LoVo (cell line): ENCODE results near the gene ZNF791.
"Not testable (repeated sequence)": the region's sequence is repeated elsewhere in the genome, so short reads cannot be mapped to it uniquely, and the experiment has no call there.

Experiments
- DNase-seq: peaks from one replicate; pipeline ENCODE4 v3.0.0-alpha.2; 2016; ENCODE audit warnings: low spot score

The ZNF791 gene

DNA sequence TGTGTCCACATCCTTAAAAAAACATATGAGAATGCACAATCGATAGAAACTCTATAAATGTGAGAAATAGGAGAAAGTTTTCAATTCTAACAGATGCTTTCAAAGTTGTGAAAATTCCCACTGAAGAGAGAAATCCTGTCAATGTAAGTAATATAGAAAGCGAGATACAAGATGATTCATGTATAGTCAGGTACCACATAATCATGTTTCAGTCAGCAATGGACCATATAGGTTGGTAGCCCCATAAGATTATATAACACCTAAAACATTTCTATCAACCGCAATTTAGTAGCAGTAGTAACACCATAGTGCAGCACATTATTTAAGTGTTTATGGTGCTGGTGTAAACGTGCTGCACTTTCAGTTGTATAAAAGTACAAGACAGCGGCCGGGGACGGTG is 18.5 kb downstream of the ZNF791 start:
- DNase-seq, result no peak

DNA sequence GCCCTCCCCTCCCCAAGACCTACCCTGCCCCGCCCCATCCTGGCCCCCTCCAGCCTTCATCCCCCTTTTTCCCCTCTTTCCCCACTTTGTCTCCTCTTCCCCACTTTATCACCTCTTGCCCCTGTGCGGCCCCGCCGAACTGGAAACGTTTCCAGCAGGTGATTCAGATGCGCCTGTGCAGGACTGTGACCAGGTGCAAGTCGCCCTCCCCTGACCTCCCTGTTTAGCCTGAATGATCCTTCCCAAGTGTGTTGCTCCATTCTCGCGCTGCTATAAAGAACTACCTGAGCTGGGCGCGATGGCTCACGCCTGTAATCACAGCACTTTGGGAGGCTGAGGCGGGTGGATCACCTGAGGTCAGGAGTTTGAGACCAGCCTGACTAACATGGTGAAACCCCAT is 25.9 kb downstream of the ZNF791 start:
- no peak for DNase-seq

DNA sequence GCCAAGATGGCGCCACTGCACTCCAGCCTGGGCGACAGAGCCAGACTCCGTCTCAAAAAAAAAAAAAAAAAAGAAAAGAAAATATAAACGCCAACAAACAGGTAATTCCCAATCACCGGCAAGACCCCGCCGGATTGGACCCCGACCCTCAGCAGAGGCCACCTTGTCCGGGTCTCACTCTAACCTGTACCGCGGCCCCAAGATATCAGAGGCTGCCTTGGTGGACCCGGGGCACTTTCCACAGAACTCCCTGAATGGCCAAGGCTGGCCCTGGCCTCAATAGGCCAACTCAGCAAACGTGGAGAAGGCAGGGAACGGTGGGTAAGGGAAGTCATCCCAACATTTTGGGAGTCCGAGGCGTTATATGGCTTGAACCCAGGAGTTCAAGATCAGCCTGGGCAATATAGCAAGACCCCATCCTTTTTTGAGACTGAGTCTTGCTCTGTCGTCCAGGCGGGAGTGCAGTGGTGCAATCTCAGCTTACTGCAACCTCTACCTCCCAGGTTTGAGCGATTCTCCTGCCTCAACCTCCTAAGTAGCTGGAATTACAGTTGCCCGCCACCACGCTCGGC is 28.0 kb downstream of the ZNF791 start:
- DNase-seq, result no peak

DNA sequence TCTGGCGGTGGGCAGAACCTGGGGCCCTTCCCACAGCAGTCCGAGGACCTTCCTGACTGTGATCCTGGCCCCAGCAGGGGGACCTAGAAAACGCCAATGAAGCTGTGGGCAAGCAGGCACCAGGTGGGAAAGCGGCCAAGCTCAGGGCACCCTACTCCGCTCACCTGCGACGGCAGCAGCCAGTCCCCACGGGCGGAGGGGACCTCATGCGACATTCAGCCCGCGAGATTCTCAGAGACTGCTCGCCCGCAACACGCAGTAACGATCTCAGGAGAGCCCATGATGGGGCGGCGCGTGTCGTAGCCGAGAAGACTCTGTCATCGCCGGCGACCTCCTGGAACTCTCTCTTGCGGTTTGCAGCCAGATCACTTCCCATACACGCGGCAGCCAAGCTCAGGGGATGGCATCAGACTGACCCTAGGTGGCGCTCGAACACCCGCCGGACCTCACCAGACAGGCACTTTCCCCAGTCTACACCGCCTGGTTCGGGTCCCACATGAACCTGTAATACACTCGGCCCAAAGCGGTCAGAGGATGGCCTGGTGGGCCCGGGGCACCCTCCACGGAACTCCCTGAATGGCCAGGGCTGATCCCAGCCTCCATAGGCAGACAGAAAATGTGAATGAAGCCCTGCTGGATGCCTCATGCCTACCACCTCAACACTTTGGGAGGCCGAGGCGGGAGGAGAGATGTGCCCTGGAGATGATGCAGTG is 29.3 kb downstream of the ZNF791 start:
- peak; percentile 74 for DNase-seq

DNA sequence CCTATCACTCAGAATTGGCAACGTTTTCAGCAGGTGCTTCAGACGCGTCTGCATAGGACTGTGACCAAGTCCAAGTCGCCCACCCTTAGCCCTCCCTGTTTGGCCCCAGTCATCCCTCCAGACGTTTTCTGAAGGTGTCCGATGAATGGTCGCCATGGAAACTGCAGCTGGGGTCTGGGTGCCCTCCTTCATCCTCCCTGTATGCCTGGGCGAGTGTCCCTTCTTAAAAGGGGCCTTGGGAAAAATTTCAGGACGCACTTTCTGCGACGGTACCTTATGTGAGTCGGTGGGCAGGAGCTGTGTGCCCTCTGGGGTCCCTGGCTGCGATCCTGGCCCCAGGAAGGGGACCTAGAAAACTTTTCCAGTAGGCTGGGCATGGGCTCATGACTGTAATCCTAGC is 30.7 kb downstream of the ZNF791 start:
- DNase-seq, result no peak

DNA sequence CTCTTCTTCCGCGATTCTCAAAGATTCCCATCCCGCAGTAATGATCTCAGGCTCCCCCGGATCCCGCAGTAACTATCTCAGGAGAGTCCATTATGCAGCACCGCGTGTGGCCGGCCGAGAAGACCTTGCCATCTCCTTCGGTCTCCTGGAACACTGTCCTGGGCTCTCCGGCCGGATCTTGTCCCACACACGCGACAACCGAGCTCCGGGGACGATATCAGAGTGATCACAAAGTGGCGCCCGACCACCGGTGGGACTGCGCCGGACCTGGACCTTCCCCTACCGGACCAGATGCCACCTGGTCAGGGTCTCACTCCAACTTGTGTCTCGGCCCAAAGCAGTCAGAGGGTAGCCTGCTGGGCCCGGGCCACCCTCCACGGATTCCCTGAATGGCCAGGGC is 31.8 kb downstream of the ZNF791 start:
- no peak for DNase-seq

DNA sequence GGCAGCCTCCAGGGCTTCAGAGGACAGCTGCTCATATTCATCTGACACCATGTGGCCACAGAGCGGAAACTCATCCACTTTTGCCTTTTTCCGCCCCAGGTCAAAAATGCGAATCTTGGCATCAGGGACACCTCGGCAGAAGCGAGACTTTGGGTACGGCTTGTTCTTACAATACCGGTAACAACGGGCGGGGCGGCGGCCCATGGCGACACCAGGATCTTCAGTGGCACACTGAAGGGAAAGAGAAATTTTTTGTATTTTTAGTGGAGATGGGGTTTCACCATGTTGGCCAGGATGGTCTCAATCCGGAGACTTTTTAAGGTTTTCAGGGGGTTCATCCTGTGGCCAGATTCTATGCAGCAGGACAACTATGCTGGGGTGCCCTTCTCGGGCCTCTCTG is 33.0 kb downstream of the ZNF791 start:
- not testable (repeated sequence) for DNase-seq

DNA sequence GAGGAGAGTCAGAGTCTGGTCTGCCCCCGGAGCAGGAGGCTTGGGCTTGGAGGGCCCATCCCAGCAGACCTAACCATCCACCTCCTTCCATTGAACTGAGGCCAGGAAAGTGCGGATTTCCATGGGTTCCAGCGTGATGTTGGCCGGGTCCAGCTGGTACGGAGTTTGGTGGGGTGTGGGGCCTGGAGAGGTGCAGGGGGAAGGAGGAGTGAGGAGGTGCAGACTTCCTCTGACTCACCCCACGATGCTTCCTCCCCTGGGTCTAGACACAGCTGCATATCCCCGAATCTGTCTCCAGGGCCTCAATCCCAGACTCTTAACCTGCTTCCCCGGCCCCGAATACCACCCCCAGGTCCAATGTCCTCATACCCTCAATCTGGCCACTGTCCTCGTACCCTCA is 35.8 kb downstream of the ZNF791 start:
- no peak for DNase-seq

DNA sequence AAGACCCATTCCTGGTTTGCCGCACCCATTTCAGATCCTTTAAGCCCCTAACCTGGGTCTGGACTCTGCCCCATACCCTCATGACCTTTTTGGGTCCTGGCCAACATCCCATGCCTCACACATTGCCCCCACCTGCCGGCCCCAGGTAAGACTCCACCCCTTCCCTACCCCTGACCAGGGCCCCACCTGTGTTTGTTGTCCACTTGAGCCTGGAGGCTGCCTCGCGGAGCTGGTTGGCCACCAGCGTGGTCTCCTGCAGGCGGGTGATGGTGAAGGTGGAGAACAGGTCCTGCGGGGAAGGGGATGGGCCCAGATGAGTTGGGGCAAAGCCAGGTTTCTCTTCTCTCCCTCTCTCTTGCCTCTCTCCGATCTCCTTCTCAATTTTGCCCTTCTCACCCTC is 36.3 kb downstream of the ZNF791 start:
- no peak for DNase-seq

DNA sequence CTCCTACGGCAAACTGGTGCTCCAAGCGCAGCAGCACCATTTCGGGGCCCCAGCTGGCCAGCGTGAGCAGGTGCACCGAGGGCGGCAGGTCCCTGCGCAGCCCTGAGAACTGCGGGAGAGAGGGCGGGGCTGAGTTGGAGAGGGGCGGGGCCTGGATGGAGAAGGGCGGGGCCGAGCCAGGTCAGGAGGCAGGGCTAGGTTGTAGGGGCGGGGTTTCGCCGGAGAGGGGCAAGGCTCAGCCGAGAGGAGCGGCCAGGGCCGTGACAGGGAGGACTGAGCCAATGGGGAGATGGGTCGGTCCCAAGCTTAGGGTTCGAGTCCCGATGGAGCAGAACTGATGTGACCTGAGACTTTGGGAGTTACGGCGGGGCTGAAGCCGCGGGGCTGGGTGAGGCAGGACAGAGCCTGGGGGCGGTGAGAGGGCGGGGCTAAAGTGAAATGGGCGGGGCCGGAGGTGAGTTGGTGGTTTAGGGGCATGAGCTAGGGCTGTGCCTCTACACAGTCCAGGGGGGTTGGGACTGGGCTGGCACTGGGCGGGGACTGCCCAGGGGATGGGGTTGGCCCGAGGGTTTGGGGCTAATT is 36.9 kb downstream of the ZNF791 start:
- DNase-seq, result peak; percentile 53

DNA sequence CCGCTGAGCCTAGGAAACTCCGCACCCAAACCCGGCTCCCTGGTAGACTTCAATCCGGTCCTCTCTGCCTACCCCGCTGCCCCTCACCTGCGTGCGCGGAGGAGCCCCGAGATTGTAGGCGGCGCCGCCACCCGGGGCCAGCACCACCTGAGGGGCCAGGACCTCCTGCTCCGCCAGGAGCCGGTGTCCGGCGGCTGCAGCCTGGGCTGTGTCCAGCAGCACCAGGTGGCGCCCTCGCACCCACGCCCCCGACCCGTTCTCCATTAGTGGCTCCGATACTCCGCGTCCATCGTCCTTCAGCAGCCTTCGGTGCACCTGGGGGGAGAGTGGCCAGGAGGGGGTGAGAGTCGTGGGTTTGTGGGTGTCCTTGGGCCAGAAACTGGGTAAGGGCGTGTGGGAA is 37.4 kb downstream of the ZNF791 start:
- DNase-seq, result no peak

DNA sequence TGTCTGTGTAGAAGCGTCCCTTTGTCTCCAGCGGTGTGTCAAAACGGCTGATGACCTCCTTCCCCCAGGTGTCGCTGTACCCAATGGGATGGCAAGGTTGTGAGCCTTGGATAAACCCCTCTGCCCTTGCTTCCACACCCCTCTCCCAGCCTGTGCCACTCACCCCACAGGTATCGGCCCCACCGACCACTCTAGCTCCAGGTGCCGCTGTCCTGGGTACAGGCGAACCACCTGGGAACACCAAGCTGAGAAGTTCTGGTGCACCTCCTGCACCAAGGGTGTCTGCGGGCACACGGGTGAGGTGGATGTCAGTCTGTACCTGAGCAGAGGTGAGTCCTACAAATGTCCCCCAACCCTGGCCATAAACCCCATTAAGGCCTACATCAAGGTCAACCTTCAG is 39.2 kb downstream of the ZNF791 start:
- DNase-seq, result no peak

DNA sequence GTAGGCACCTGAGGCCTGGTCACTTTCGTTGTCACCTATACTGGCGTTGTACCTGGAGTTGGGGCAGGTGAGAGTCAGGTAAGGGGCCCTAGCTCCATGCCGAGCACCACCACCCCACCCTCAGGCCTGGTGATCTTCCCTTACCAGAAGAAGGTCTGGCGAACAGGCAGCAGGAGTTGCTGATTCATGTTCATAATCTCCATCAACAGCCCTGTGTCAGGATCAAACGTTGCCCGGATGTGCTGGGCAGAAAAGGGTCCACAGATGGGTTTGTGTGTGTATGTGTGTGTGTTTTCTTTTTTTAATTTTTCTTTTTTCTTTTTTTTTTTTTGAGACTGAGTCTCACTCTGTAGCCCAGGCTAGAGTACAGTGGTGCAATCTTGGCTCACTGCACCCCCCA is 41.5 kb downstream of the ZNF791 start:
- no peak for DNase-seq

DNA sequence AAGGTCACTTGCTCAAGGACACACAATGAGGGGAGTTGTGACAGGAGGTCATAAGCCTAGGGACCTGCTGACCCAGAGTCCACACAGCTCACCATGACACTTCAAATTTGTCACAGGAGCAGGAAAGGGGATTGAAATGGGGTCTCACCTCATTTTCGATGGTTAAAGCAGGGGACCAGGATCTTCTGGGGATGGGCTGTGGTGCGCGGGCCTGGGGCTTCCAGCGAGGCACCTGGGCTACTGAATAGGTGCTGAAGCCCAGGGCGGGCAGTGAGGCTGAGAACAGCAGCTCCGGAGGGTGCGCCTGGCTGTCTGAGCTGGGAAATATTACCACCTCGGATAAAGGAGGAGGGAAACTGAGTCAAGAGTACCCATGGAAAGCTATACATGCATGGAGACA is 44.8 kb downstream of the ZNF791 start:
- no peak for DNase-seq

DNA sequence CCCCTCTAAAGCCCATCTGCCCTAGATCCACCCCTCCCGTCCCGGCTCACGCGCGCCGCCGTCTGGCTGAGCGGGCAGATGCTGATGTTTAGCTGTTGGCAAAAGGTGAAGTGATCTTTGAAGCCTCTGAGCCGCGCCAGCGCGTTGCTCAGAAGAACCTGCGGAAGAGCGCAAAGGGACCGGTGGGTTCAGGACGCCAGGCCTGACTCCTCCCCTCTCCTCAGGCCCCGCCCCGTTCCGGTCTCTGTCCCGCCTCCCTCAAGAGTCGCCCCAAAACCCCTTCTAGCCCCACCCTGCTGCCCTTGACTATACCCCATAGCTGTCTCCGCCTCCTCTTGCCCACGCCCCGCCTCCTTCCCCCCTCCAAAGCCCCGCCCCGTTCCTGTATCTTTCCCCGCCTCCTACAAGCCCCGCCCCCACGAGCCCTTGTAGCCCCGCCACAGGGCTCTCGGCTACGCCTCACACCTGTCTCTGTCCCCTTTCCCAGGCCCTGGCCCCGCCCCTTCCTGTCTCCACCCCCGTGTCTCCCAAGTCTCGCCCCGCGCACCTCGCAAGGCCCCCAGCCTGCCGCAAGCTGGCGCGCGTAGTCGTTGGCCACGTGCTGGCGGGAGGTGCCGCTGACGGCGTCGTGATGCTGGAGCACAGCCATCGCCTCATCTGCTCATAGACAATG is 46.3 kb downstream of the ZNF791 start:
- DNase-seq, result no peak

DNA sequence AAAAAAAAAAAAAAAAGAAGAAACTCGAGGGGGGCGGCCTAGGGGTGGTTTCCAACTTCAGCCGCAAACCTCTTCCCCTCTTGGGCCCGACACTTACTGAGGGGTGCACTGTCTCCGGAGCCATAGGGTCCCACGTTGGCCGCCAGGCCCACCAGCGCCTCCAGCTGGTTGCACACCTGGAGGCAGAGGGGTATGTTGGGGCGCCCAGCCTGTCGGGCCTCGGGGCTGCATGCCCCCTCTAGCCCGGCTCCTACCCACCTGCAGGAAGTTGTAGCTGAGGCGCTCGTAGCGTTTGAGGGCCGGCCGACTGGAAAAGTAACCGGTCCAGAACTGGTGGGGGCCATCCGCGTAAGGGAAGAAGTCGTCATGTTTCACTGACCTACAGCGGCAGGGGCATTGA is 47.2 kb downstream of the ZNF791 start:
- DNase-seq, result no peak

DNA sequence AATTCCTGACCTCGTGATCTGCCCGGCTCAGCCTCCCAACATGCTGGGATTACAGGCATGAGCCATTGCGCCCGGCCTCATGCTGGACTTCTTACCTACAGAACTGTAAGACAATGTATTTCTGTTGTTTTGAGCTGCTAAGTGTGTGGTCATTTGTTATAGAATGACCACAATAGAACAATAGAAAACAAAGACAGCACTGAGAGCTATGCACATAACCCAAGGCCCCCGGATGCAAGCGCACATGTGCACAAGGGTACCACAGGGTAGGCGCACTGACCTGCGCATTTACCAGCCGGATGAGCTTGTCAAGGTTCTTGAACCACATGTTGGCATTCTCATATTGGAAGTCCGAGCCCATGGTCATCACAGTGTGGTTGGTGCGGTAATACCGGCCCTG is 50.3 kb downstream of the ZNF791 start:
- no peak for DNase-seq

DNA sequence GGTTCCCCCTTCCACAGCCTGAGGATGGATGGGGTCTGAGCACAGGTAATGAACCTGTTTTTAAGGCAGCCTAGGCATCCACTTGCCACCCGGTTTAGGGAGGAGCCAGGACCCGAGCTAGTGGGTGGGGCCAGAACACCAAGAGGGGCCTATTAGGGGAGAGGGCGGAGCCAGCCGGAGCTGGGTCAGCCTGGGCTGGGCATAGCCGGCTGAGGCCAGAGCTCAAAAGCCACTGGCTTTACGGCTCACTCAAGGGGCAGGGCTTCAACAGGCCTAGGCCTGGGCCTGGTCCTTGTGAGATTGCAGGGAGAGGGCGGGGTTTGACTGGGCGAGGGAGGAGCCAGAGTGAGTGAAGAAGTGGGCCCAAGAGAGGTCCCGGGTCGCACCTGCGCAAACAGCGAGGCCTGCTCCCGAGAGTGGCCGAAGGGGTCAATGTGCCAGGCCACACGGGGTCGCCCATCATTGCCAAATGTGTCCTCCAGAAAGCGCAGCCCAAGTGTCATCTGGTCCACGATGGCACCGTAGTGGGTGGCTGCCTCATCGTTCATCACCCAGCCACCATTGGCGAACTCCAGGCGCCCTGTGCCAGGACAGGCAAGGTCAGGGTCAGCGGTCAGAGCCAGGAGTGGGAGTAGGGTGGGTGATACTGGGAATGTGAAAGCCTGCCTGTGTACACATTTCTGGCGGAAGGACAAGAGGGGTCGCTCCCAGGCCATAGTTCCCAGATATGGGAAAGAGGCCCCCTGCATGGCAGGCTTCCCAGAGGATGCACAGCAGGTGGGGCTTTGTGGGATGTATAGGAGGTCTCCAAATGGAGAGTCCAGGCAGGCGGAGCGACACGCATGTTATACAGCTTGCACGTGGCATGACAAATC is 53.9 kb downstream of the ZNF791 start:
- DNase-seq, result no peak

DNA sequence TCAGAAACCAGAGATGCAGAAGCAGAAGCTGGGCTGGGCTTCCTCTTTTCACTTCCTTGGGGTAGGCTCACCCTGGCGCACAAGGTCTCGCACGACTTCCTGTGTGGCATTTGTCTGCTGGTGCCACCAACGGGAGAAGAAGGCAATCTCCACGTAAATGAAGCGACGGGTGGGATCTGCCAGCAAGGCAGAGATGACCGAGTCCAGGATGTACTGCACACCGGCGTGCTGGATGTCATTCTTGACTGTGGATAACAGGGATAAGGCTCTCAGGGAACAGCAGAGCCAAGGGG is 54.5 kb downstream of the ZNF791 start:
- no peak for DNase-seq

DNA sequence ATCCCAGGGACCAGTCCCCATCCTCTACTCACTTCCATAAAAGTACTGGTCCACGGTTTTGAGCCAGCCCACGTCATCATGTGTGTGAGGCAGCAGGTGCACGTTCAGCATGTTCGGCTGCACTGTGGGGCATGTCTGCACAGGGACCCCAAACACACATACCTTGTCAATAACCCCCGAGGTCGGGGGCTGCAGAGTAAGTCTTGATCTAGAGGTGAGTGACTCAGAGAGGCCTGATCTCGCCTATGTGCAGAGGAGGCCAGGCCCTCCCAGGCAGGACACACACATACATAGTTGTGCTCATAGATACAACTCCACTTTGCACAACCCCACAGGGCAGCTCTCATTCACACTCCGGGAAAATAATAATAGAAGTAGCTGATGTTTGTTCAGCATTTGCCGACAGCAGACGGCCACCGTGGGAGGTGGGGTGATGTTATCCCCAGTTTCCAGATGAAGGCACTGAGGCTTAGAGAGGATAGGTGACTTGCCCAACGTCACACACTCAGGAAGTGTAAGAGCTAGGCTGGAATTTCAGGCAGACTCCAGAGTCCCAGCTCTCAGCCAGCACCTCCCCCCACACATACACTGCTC is 55.0 kb downstream of the ZNF791 start:
- DNase-seq, result no peak

DNA sequence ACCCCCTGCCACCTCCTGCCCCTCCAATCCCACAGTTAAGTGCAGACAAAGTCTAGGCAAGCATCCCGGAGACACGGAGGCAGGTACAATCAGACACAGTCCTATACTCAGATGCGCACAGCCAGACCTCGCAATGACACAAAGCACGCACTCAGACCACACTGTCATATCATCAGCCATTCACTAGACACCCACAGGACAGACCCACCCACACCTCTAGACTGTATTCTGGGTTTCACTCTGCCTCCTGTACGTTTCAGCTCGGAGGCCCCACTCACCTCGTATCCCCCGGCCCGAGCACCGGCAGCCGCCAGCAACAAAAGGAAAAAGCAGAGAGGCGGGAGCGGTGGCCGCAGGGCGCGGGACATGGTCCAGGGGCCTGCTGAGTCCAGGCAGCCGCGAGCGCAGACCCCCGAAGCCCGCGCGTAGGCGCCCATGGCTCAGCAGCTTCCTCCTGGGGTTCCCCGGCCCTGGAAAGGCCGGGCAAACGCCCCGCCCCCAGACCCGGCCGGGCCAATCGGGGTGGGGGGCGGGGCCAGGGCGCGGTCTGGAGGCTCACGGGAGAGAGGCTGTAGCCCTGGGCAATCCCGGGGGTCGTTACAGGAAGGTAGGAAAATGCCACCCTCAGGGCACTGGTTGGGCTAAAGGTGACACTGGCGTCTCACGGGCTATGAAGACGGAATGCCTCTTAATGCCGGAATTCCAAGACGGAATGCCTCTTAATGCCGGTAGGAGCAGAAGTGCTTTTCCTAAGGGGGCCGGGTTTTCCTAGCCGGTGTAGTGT is 55.7 kb downstream of the ZNF791 start, which contains the start of the genes MAN2B1 and WDR83:
Gene MAN2B1, minus strand, starts transcription at position 478 of the 784 bp plus-strand sequence. Its CDS starts 41 bp downstream, at position 437.
Gene WDR83, plus strand, starts transcription at position 543 of the 784 bp plus-strand sequence. CDS start 2,984 bp downstream, outside the sequence.
- peak; percentile 78 for DNase-seq
